Measurements from ENCODE around the gene CHCHD6.

Gene CHCHD6

DNA sequence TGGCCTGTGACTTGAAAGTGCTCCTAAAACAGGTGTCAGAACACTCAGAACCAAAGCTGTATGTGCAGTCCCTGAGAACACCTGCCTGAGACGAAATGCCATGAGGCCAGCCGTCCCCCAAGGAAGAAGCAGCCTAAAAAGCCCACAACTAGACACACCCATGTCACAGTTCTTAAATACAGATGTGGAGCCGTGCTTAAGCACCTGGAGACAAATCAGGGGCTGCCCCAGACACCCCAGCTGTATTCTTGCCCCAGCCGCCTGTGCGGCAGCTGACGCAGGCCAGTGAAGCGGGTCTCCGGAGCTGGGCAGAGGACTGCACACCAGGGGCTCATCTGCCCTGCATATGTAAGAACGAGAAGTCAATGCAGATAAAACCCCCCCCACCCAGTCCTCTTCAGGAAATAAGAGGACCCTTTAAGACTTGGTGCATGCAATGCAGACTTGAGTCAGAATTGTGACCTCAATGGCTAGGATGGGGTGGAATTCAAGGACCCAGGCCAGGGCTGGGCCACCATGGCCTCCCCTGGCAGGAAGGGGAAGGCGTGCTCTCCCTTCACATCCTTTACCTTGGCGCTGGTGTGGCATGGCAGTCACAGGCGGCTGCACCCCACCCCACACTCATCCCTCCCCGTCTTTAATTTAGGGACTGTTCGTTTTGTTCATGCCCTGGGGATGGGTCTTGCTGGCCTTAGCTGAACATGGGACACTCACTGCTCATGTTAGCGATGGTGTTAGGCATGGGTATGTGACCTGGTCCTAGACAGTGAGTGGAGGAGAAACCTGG, 251.2 kb downstream of the CHCHD6 start:
- in situ Hi-C loops (cut with MboI; ENCODE audit: low sequenced_read_pairs) = no loop called here

DNA sequence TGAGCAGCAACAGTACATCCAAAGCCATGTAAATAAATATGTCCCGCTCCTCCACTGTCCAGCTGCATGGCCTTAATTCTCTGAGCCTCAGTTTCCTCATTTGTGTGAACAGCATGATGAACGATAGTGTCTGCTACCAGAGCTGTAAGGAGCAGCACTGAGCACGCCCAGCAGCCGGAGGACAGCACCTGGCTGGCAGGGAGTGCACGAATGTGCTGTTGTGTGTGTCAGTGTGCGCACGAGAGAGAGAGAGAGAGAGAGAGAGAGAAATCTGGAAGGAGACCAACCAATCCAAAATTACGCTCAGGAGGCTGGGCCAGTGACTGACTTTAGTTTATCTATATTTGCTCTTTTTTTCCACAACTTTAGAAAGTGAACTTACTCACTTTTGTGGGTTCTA, 252.3 kb downstream of the CHCHD6 start:
- in situ Hi-C loops (cut with MboI; ENCODE audit: low sequenced_read_pairs) = no loop called here

DNA sequence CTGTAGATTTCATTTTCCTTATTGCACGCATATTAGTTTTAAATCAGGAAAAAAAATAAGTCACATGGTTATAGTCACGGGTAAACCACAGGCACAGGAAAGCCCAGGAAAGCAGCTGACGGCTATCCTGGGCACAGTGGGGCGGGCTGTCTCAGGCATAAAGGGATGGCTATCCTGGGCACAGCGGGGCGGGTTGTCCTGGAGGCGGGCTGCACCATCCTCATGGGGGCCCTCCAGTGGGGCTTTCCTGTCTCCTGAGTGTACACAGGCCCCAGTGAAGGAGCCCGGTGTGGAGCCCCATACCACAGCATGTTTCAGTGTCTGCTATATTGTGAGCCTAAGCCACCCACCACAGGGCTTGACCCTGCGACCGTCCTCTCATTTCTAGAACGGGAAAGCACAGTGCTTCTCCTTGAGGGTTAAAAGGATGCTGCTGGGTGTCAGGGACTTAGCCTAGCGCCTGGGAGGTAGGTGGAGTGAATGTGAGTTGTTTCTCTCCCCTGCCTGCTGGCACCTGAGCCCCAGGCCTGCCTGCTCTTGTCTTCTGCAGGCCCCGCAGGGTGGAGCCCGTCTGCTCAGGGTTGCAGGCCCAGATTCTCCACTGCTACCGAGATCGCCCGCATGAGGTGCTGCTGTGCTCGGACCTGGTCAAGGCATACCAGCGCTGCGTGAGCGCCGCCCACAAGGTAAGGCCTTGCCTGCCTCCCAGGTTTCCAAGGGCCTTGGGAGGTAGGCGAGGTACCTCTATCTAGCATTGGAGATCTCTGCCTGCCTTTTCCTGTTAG, 253.0 kb downstream of the CHCHD6 start:
- in situ Hi-C loops (cut with MboI; ENCODE audit: low sequenced_read_pairs) = no loop called here

DNA sequence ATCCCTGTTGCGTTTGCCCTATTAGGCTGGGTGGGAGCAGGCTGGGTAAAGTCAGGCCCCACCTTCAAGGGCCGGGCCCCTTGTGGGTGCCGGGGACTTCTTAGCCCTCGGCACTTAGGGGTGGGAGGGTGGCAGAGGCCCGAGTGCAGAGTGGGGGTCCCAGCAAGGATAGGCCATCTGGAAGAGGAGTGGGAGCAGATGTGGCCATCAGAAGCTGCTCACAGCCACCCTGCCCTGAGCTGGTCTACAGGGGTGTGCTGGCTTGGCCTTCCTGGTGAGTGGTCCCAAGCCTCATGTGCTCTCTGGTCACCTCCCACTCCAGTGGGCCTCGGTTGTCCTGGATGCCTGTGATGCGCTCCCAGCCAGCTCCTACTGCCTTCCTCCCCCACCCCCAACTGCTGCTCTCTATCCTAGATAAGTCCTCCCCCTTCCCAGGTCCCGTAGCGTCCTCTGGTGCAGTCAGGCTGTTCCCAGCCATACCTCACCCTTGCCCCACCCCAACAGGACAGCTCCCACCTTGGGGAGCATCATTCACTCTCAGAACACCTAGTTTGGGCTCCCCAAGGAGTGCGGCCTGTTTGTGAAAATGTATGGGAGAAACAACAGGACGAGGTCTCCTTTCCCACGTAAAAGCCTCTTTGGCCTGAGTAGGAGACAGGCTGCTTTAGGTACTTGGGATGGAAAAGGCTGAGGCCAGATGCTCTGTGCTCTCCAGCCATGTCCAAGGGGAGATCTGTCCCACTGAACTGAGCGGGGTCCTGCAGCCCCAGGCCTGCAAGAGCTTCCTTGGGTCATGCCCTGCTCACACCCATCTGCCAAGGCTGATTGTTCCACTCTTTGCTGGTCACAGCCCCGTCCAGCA, 254.0 kb downstream of the CHCHD6 start:
- in situ Hi-C loops (cut with MboI; ENCODE audit: low sequenced_read_pairs) = no loop called here

DNA sequence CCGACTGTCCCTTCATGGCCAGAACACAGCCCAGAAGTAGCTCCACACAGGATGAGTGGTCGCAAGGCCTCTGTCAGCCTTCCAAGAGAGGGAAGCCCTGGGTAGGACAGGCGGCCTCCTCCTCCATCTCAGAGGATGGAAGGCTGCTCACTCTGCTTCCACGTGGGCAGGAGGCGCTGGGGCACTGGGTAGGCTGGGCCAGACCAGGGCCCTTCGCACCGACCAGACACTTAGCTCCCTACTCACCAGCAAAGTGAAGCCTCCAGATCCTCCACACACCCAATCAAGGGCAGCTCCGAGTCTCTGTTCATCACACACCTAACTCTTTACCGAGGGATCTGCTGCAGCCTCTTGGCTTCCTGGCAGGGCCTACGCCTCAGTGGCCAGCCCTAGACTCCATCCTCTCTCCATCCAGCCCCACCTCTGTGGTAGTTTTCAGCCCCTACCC, 254.6 kb downstream of the CHCHD6 start:
- in situ Hi-C loops (cut with MboI; ENCODE audit: low sequenced_read_pairs) = no loop called here

DNA sequence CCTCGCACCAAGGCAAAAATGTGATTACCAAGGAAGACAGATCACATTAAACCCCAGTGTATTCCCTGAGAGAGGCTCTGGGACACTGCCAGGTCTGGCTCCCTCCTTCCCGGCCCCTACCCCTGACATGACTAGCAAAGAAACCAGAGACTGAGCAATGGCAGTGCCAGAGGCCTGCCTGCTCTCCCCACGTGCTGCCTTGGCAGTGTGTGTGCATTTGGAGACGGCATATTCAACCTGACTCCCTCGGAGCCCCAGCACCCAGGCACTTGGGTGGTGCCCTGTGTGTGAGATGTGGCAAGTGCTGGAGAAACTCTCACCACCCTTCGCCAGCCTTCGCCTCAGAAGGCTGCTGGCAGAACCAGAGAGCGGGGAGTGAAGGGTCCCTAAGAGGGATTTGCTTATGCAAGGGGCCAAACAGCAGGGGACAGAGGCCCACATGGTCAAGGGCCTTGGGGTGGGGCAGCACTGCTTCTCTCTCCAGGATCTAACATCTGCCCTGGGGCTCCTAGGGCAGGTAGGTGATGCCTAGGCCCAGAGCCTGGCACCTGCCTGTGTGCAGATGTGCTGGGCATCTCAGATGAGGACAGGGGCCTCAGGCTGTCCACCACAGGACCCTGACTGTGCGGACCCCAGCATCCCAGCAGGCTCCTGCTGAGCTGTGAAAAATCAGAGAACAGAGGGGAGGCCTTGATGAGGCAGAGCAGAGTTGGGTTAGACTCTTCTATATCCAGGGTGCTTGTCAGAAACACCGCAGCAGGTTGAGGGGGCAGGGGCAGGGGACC, 255.3 kb downstream of the CHCHD6 start:
- in situ Hi-C loops (cut with MboI; ENCODE audit: low sequenced_read_pairs) = no loop called here

DNA sequence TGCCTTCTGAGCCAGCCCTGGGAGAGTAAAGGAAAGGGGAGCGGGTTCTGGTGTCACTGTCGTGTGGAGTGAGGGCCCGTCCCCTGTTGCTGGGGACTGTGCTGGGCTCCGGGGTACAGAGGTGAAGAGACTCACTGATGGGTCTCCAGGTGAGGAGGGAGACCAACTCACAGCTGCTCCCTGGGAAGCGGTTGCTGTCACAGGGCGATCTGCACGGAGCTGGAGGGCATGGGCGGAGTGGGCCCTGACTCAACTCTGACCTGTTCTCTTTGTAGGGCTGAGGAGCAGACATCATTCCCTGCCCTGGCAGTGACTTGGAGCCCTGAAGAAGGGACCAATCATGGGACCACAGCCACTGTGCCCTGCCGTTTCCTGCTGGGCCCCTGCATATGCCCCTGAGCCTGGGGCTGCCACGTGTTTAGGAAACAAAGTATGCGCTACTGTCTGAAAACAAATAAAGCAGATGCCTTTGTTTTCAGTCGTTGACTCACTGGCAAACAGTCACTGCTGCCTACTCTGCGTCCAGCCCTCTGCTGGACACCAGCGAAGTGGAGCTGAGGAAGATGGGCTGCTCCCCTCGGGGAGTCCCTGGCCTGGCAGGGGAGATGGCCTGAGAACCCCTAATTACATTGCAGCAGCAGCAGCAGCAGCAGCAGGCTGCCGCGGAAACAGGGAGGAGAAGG, 256.0 kb downstream of the CHCHD6 start:
- in situ Hi-C loops (cut with MboI; ENCODE audit: low sequenced_read_pairs) = no loop called here

DNA sequence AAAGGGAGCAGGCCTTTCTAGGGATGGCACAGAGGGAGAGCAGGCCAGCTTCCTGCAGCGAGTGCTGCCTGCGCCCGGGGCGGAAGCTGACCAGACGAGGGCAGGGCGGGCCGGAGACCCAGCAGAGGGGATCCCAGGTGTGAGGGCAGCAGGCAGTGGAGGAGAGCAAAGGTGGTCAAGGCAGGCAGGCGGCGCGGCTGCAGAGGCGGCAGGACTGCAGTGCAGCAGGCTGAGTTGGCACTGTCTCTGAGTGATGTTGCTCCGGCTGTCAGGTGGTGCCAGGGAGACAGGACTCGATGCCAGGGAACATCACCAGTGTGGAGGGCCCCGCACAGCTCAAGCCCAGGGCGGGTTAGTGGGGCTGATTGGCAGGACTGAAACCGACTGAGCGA, 256.6 kb downstream of the CHCHD6 start:
- in situ Hi-C loops (cut with MboI; ENCODE audit: low sequenced_read_pairs) = no loop called here

DNA sequence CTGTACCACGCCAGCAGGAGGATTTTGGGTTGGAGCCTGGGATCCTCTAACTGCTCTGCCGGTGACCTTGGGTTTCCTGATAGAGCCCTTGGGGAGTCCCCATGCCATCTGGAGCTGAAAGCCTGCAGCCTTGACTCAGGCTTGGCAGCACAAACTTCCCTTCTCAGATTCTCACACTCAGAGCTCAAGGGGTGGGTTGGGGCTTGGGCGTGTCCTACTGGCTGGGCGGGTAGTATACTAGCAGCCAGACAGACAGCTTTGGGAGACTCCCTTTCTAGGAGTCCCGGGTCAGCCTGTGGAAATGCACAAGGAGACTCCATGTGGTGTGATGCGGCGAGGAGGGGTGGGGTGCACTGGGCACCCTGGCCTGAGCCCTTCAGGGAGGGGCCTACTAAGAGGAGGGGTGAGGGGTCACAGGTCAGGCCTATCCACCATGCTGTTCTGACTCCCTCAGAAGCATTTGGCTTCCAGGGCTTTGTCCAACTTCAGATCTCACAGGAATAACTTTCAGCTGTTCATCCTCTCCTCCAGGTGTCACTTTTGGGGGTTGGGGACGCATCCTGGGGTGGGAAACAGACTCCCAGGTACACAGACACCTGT, 257.3 kb downstream of the CHCHD6 start:
- in situ Hi-C loops (cut with MboI; ENCODE audit: low sequenced_read_pairs) = no loop called here

DNA sequence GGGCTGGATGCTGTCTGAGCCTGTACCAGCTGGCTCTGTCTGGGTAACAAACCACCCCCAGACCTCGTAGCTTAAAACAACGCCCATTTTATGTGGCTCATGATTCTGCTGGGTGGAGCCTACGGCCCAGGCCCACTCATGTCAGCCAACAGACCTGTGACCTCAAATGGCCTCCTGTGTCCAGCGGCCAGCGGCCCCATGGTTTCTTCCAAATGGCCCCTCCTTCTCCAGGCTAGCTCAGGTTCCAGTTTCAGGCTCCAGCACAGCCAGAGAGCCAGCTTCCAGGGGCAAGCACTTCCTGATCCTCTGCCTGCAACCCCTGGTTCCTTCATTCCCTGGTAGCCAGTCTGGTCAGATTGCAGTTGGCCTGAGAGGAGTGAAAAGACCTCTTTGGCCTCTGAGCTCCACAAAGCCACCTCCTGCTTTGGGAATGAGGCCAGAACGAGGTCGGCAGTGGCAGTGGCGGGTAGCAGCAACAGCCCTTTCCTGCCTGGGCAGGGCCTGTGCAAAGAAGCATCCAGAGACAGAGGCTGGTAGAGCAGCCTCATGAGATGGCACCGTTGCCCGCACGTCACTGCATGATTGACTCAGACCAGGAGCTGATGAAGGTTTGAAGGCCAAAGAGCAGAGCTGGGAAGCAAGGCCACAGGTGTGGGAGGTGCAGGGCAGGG, 257.9 kb downstream of the CHCHD6 start:
- in situ Hi-C loops (cut with MboI; ENCODE audit: low sequenced_read_pairs) = no loop called here

DNA sequence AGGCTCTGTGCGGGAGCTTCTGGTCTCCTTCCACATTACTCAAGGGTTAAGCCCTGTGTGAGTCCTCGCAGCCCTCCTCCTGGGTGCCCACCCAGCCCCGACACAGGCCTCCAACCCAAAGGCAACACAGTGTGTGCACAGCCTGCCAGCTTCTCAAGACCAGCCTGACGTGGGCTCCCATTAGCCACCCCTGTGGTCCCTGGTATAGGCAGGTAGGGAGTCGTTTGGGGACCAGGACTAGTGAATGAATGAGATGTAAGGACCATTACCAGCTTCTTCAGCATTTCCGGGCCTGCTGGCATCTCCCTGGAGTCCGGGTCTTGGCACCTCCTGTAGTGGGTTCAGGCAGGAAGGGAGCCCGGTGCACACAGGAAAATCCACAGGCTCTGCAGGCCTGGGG, 258.7 kb downstream of the CHCHD6 start:
- in situ Hi-C loops (cut with MboI; ENCODE audit: low sequenced_read_pairs) = no loop called here

DNA sequence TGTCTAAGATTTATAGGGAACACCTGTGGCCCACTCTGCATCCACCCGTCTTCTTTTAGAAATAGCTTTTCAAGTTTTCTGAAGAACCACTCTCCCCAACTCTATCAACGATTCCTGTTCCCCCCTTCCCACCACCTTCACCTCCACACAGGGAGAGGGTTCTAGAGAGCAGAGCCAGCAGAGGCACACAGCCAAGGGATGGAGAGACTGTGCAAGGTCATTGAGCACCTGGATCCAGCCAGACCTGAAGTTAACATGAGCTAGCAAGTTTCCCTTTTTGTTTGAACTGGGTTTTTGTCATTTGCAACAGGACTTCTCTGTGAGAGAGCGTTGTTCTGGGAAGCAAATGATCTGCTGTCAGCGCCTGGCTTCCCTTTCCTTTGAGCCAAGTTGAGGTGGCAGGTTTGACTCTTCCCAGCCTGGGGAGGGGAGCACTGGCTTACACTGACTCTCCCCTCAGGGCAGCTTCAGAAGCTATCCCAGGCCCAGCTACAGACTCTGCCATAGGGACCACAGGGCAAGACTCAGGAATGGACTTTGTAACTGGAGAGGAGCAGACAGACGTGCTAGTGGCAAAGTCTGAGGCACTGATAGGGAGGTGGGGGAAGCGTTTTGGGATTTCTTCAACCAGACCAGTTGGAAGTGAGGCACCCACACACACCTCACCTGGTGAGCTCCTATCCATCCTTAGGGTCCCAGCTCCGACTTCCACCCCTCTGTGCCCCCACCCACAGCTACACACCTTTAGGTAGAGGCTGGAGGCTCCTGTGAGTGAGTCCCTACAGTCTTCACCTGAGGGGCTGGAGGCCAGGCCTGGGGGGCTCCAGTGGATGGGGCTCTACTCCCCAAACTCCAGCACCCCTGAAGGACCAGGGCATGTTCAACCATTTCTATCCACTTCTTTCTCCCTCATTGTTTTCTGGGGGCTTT, 259.5 kb downstream of the CHCHD6 start:
- in situ Hi-C loops (cut with MboI; ENCODE audit: low sequenced_read_pairs) = no loop called here

DNA sequence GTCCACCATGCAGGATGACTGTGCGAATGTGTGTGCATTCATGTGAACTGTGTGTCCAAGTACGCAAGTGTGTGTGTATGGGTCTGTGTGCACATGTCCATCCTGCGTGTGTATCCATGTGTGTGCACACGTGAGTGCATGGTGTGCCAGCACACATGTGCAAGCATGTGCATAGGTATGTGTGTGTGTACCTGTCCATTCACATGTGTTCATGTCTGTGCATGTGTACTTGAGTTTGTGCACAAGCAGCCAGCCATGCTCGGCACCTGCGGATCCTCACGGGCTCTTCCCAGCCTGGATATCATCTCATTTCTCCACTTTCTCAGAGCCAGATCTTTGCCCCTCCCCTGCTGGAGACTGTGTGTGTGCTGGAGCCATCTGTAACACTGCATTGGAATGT, 260.2 kb downstream of the CHCHD6 start:
- in situ Hi-C loops (cut with MboI; ENCODE audit: low sequenced_read_pairs) = no loop called here

DNA sequence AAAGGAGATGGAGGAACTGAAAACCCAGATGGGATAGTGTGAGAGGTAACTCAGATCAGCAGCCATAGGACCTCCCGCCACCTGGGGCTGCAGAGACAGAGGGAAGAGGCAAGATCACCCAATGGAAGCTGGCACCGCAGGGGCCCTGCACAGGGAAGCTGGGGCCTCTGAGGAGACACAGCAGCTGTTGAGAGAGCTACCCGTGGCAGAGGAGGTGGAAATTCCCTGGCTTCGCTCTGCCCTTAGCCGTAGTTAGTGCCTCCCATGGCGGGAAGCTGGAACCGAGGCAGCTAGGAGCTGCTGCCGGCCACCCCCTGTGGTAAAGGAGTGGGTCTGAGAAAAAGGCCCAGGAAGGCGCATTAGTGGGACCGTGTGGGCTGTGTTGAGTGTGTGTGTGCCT, 260.9 kb downstream of the CHCHD6 start:
- in situ Hi-C loops (cut with MboI; ENCODE audit: low sequenced_read_pairs) = no loop called here

DNA sequence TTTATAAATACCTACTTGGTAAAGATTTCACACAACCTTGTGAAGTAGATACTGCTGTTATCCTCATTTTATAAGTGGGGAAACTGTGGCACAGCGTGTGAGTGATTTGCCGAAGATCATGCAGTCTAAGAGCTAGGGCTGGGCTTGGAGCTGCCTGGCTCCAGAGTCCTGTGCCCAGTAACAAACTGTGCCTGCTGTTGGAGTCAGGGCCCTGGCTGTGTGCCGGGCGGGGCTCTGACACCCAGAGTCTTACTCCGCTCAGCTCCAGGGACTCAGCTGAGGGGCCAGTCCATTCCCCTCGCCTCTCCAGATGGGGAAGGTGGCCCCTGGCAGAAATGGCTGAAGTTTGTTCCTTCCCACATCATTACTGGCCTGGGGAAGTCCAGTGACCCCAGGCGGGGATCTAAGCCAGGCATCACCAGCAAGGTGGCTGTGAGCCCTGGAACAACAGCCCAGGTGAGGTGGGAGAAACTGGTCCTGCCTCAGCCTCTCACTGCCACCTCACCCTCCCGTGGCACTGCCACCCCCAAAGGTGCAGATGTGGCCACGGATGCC, 261.6 kb downstream of the CHCHD6 start:
- in situ Hi-C loops (cut with MboI; ENCODE audit: low sequenced_read_pairs) = no loop called here

DNA sequence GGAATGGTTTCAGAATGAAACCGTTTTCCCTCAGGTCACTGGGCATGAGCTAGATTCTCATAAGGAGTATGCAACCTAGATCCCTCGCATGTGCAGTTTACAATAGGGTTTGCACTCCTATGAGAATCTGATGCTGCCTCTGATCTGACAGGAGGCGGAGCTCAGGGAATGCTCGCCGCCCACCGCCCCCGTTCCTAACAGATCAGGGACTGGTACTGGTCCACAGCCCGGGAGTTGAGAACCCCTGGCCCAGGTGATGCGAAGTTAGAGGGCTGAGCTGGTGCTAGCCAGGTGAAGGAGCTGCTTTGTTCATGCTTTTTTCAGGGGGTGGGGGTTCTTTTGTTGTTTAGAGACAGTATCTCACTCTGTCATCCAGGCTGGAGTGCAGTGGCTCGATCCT, 263.3 kb downstream of the CHCHD6 start:
- in situ Hi-C loops (cut with MboI; ENCODE audit: low sequenced_read_pairs) = no loop called here
